HEK293 (cell line): ENCODE results near the gene ZNF613.

Experiments
- ATF2 ChIP-seq: fragments of 450-650 bp; formaldehyde crosslinking; IDR thresholded peaks from 2 replicates; pipeline ENCODE4 v1.5.1; 2016; ENCODE audit warnings: missing biosample characterization, missing genetic modification characterization, low read depth
- EGR2 ChIP-seq: fragments of 450-650 bp; formaldehyde crosslinking; IDR thresholded peaks from 2 replicates; pipeline ENCODE4 v1.5.1; 2016; ENCODE audit warnings: low read depth, missing biosample characterization, missing genetic modification characterization
- KLF7 ChIP-seq: fragments of 450-650 bp; formaldehyde crosslinking; IDR thresholded peaks from 2 replicates; pipeline ENCODE4 v1.5.1; 2016; ENCODE audit warnings: missing biosample characterization, missing genetic modification characterization, borderline replicate concordance
- KLF9 ChIP-seq: fragments of 450-650 bp; formaldehyde crosslinking; IDR thresholded peaks from 2 replicates; pipeline ENCODE4 v1.5.1; 2016; ENCODE audit warnings: missing biosample characterization, missing genetic modification characterization, low read depth
- PRDM2 ChIP-seq: fragments of 450-650 bp; formaldehyde crosslinking; IDR thresholded peaks from 2 replicates; pipeline ENCODE4 v1.5.1; 2016; ENCODE audit warnings: missing biosample characterization, missing genetic modification characterization, borderline replicate concordance
- SP2 ChIP-seq: fragments of 450-650 bp; formaldehyde crosslinking; IDR thresholded peaks from 2 replicates; pipeline ENCODE4 v1.5.1; 2016; ENCODE audit warnings: missing biosample characterization, missing genetic modification characterization
- TRIM28 ChIP-seq: IDR thresholded peaks from 2 replicates; pipeline ENCODE4 v1.6.1; 2011; ENCODE audit warnings: low read length, control low read depth, borderline replicate concordance
- ZBTB20 ChIP-seq: fragments of 450-650 bp; formaldehyde crosslinking; IDR thresholded peaks from 2 replicates; pipeline ENCODE4 v1.5.1; 2016; ENCODE audit warnings: missing biosample characterization, missing genetic modification characterization
- ZNF138 ChIP-seq: fragments of 450-650 bp; formaldehyde crosslinking; IDR thresholded peaks from 2 replicates; pipeline ENCODE4 v1.5.1; 2016; ENCODE audit warnings: missing biosample characterization, missing genetic modification characterization, borderline replicate concordance
- ZNF214 ChIP-seq: fragments of 450-650 bp; formaldehyde crosslinking; IDR thresholded peaks from 2 replicates; pipeline ENCODE4 v1.5.1; 2017; ENCODE audit warnings: missing biosample characterization, mild to moderate bottlenecking, missing genetic modification characterization, borderline replicate concordance
- ZNF433 ChIP-seq: fragments of 450-650 bp; formaldehyde crosslinking; IDR thresholded peaks from 2 replicates; pipeline ENCODE4 v1.5.1; 2016; ENCODE audit warnings: missing biosample characterization, missing genetic modification characterization, low read depth
- ZNF510 ChIP-seq: fragments of 450-650 bp; formaldehyde crosslinking; IDR thresholded peaks from 2 replicates; pipeline ENCODE4 v1.5.1; 2018; ENCODE audit warnings: mild to moderate bottlenecking, missing genetic modification characterization, missing biosample characterization; ENCODE audit not compliant: insufficient replicate concordance
- ZNF623 ChIP-seq: fragments of 450-650 bp; formaldehyde crosslinking; IDR thresholded peaks from 2 replicates; pipeline ENCODE4 v1.5.1; 2016; ENCODE audit warnings: missing biosample characterization, missing genetic modification characterization
- ZNF624 ChIP-seq: fragments of 450-650 bp; formaldehyde crosslinking; IDR thresholded peaks from 2 replicates; pipeline ENCODE4 v1.5.1; 2017; ENCODE audit warnings: missing biosample characterization, missing genetic modification characterization
- ZNF677 ChIP-seq: fragments of 450-650 bp; IDR thresholded peaks from 2 replicates; pipeline ENCODE4 v1.5.0; 2018; ENCODE audit warnings: missing biosample characterization, mild to moderate bottlenecking, missing genetic modification characterization, moderate library complexity
- ZSCAN30 ChIP-seq: fragments of 450-650 bp; IDR thresholded peaks from 2 replicates; pipeline ENCODE4 v1.5.1; 2018; ENCODE audit warnings: missing biosample characterization, mild to moderate bottlenecking, missing genetic modification characterization, moderate library complexity
- TF ChIP-seq, protein P1 (sequence below): fragments of 450-650 bp; formaldehyde crosslinking; conservative IDR thresholded peaks from 2 replicates; pipeline ENCODE4 v1.5.1; 2016; ENCODE audit warnings: low read depth, missing biosample characterization, missing genetic modification characterization
- TF ChIP-seq, protein P2 (sequence below): fragments of 450-650 bp; formaldehyde crosslinking; IDR thresholded peaks from 2 replicates; pipeline ENCODE4 v1.5.1; 2016; ENCODE audit warnings: missing biosample characterization, missing genetic modification characterization
- TF ChIP-seq, protein P3 (sequence below): fragments of 450-650 bp; formaldehyde crosslinking; IDR thresholded peaks from 2 replicates; pipeline ENCODE4 v1.5.1; 2016; ENCODE audit warnings: missing biosample characterization, missing genetic modification characterization

ZNF613 gene

DNA sequence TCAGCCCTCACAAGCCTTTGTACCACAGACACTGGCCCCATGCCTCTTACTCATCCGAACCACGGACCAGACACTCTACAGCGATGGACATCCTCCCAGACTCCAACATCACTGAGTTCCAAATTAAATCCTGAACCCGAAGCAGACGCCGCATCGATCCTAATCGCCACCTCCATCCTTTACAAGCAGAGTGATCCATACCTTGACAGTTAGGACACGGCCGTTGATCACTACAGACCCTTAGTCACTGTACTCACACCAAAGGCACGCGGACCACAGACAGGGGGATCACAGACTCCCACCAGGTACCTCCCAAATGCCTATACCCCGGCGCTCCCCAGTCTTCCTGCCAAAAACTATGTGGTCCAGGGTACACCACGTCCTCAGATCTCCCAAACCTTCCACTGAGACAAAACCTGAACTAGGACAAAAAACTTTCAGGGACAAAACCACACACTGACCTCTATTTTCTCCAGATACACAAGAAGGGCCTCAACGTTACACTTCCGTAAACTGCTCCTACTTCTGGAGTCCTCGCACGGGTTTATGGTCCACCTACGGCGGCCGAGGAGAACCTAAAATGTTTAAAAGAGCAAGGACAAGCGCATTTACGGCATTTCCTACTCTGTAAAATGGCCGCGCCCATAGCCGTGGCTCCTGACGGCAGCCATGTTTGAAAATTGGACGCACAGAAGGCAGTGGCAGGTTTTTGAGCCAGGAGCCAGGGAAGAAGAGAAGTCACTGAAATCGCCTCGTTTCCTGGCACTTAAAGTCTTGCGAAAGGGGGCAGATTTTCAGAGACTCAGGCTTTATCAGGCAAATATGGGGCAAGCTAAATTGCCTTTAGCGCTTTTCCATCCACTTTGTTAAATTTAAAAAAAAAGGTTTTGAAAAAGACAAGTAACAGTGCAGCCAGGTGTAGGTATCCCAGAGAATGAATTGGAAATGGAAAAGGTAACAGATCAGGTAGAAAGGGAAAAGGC, 59.3 kb downstream of the ZNF613 start, which contains the start of gene ZNF350 (continued):
- no peak for TF ChIP-seq PRDM2 (tag by site-specific recombination)
- no peak; the same call in 1 of the 2 replicates for TF ChIP-seq ZNF677 (tag by site-specific recombination)
- no peak for TF ChIP-seq ZNF138 (tag by site-specific recombination)
- no peak for TF ChIP-seq ATF2 (tag by site-specific recombination)
- TF ChIP-seq TRIM28: peak; percentile 86; the same call in 1 of the 2 replicates
- no peak for TF ChIP-seq ZNF214 (tag by site-specific recombination)
- TF ChIP-seq EGR2: no peak
- TF ChIP-seq, protein P1, sequence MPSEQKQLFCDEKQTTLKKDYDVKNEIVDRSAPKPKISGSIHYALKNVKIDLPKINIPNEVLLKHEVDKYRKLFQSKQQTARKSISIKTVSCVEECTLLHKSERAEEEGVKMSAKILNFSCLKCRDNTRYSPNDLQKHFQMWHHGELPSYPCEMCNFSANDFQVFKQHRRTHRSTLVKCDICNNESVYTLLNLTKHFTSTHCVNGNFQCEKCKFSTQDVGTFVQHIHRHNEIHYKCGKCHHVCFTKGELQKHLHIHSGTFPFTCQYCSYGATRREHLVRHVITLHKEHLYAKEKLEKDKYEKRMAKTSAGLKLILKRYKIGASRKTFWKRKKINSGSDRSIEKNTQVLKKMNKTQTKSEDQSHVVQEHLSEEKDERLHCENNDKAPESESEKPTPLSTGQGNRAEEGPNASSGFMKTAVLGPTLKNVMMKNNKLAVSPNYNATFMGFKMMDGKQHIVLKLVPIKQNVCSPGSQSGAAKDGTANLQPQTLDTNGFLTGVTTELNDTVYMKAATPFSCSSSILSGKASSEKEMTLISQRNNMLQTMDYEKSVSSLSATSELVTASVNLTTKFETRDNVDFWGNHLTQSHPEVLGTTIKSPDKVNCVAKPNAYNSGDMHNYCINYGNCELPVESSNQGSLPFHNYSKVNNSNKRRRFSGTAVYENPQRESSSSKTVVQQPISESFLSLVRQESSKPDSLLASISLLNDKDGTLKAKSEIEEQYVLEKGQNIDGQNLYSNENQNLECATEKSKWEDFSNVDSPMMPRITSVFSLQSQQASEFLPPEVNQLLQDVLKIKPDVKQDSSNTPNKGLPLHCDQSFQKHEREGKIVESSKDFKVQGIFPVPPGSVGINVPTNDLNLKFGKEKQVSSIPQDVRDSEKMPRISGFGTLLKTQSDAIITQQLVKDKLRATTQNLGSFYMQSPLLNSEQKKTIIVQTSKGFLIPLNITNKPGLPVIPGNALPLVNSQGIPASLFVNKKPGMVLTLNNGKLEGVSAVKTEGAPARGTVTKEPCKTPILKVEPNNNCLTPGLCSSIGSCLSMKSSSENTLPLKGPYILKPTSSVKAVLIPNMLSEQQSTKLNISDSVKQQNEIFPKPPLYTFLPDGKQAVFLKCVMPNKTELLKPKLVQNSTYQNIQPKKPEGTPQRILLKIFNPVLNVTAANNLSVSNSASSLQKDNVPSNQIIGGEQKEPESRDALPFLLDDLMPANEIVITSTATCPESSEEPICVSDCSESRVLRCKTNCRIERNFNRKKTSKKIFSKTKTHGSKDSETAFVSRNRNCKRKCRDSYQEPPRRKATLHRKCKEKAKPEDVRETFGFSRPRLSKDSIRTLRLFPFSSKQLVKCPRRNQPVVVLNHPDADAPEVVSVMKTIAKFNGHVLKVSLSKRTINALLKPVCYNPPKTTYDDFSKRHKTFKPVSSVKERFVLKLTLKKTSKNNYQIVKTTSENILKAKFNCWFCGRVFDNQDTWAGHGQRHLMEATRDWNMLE (tag by site-specific recombination): peak; percentile 72
- no peak for TF ChIP-seq ZNF433 (tag by site-specific recombination)
- no peak for TF ChIP-seq ZNF510 (tag by site-specific recombination)
- TF ChIP-seq, protein P2, sequence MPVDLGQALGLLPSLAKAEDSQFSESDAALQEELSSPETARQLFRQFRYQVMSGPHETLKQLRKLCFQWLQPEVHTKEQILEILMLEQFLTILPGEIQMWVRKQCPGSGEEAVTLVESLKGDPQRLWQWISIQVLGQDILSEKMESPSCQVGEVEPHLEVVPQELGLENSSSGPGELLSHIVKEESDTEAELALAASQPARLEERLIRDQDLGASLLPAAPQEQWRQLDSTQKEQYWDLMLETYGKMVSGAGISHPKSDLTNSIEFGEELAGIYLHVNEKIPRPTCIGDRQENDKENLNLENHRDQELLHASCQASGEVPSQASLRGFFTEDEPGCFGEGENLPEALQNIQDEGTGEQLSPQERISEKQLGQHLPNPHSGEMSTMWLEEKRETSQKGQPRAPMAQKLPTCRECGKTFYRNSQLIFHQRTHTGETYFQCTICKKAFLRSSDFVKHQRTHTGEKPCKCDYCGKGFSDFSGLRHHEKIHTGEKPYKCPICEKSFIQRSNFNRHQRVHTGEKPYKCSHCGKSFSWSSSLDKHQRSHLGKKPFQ (tag by site-specific recombination): peak; percentile 67
- peak; percentile 79 for TF ChIP-seq ZBTB20 (tag by site-specific recombination)
- TF ChIP-seq KLF9 (tag by site-specific recombination): no peak
- TF ChIP-seq ZNF623 (tag by site-specific recombination): peak; percentile 28; the same call in 1 of the 2 replicates
- TF ChIP-seq, protein P3, sequence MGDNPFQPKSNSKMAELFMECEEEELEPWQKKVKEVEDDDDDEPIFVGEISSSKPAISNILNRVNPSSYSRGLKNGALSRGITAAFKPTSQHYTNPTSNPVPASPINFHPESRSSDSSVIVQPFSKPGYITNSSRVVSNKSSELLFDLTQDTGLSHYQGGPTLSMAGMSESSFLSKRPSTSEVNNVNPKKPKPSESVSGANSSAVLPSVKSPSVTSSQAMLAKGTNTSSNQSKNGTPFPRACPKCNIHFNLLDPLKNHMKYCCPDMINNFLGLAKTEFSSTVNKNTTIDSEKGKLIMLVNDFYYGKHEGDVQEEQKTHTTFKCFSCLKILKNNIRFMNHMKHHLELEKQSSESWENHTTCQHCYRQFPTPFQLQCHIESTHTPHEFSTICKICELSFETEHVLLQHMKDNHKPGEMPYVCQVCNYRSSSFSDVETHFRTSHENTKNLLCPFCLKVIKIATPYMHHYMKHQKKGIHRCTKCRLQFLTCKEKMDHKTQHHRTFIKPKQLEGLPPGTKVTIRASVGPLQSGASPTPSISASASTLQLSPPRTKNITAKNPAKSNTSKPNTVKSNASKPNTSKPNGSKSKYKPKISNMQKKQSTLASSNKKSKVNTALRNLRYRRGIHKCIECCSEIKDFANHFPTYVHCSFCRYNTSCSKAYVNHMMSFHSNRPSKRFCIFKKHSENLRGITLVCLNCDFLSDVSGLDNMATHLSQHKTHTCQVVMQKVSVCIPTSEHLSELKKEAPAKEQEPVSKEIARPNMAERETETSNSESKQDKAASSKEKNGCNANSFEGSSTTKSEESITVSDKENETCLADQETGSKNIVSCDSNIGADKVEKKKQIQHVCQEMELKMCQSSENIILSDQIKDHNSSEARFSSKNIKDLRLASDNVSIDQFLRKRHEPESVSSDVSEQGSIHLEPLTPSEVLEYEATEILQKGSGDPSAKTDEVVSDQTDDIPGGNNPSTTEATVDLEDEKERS: no peak
- no peak for TF ChIP-seq SP2 (tag by site-specific recombination)
- TF ChIP-seq KLF7 (tag by site-specific recombination): no peak
- TF ChIP-seq ZSCAN30 (tag by site-specific recombination): peak; percentile 76; the same call in 1 of the 2 replicates
- TF ChIP-seq ZNF624 (tag by site-specific recombination): no peak
